Esophagus muscularis mucosa (tissue), 4 donors: ENCODE measurements around the gene CYP46A1.

ENCODE experiments used
- CTCF ChIP-seq, 3 experiments: fragments of 200-600 bp in 2 of 3; fragments of 450-650 bp in 1 of 3; sonication (generic) in 2 of 3; IDR thresholded peaks; one replicate each; pipeline ENCODE4 v1.5.1; 2017 to 2019; ENCODE audit warnings: antibody characterized with exemption in 3 of 3, mild to moderate bottlenecking in 2 of 3, moderate library complexity in 1 of 3
- EP300 ChIP-seq: sonication (generic); formaldehyde crosslinking; IDR thresholded peaks from one replicate; pipeline ENCODE4 v1.6.1; 2017; ENCODE audit warnings: antibody characterized with exemption
- POLR2A ChIP-seq: fragments of 450-650 bp; IDR thresholded peaks from one replicate; pipeline ENCODE4 v1.6.1; 2017; ENCODE audit warnings: antibody characterized with exemption, moderate library complexity, mild to moderate bottlenecking, low read depth
- POLR2AphosphoS5 ChIP-seq, 2 donors: sonication (generic); formaldehyde crosslinking; IDR thresholded peaks; one replicate each; pipeline ENCODE4 v1.6.1; 2017; ENCODE audit warnings: antibody characterized with exemption in 2 of 2

- TF ChIP-seq CTCF (IDR thresholded peaks at IDR 0.05), result no peak
- no peak for TF ChIP-seq POLR2A
- TF ChIP-seq POLR2AphosphoS5 (IDR thresholded peaks at IDR 0.05), result no peak
- TF ChIP-seq EP300, result no peak
Observed at GRCh38 chr14:99756796-99757195, 72.7 kb downstream of the CYP46A1 start.
